ELF-1 (cell line): ENCODE data around the gene MISP.
A peak's percentile ranks its signal among the peaks of the same experiment; 100 is the strongest.
"Not testable (repeated sequence)": the region's sequence is repeated elsewhere in the genome, so short reads cannot be mapped to it uniquely, and the experiment has no call there.

Experiments used
- DNase-seq: peaks from one replicate; pipeline ENCODE4 v3.0.0-alpha.2; 2016; ENCODE audit warnings: low read depth, low spot score

The MISP gene, protein sequence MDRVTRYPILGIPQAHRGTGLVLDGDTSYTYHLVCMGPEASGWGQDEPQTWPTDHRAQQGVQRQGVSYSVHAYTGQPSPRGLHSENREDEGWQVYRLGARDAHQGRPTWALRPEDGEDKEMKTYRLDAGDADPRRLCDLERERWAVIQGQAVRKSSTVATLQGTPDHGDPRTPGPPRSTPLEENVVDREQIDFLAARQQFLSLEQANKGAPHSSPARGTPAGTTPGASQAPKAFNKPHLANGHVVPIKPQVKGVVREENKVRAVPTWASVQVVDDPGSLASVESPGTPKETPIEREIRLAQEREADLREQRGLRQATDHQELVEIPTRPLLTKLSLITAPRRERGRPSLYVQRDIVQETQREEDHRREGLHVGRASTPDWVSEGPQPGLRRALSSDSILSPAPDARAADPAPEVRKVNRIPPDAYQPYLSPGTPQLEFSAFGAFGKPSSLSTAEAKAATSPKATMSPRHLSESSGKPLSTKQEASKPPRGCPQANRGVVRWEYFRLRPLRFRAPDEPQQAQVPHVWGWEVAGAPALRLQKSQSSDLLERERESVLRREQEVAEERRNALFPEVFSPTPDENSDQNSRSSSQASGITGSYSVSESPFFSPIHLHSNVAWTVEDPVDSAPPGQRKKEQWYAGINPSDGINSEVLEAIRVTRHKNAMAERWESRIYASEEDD

DNA sequence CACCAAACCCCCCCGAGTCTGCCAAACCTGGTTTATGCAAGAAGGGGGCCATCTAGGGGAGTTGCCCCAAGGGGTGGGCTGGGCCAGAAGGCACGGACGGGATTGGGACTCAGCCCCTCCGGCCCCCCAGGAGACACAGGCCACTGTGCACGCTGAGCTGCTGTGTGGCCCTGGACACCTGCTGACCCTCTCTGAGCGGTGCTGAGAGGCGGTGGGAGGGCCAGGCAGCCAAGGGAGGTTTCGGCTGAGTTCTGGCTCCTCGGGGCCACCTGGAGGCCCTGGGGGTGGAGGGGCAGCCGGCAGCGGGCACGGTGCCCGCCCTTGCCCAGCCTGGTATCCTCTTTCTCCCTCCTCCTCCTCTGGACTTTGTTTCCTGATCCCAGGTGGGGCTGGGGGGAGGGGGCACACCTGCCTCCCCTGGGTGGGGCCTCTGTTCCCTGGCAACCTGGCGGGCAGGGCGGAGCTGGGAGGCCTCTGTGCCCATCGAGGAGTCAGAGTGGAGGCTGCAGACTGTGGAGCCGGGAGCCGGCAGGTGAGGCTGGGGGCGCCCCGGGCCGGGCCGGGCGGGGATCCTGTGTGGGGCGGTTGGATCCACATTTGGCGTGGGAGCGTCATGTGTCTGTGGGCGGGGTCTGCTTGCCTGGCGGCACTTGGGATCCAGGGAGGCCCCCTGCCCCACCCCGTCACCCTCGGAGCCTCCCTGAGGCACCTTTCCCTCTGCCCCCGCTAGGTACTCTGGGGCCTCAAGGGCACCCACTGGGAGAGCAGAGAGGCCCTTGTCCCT is at the start of gene MISP:
Gene MISP, plus strand, starts transcription at position 473 of the 784 bp plus-strand sequence. CDS start 5,835 bp downstream, outside the sequence.
- no peak for DNase-seq

- not testable (repeated sequence) for DNase-seq
Measured at GRCh38 chr19:702847-703246, 48.1 kb upstream of the MISP start.

GRCh38 chr19:703329-703650 is 47.6 kb upstream of the MISP start:
- DNase-seq: no peak

GRCh38 chr19:703651-704446 is 47.1 kb upstream of the MISP start:
- DNase-seq: peak; percentile 79

DNA sequence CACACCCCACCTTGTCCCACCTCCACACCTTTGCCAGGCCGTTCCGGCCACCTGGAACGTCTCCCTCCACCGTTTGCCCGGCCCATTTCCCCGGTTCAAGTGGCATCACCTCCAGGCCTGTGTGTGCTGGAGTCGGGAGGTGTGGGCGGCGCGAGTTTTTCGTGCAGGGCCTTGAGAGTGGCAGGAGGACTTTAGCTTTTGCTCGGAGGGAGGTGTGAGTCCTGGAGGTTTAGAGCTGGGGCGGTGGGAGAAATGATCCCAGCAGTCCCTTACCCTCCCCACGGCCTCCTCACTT is 46.5 kb upstream of the MISP start:
- DNase-seq: no peak

- DNase-seq: peak; percentile 41
Measured at GRCh38 chr19:708154-709143, 42.5 kb upstream of the MISP start, which contains the start of gene PALM. TSS of gene PALM (plus strand) at chr19:708935. CDS start at chr19:709147, 212 bp downstream.

GRCh38 chr19:709196-709964 is 41.5 kb upstream of the MISP start:
- no peak for DNase-seq

DNA sequence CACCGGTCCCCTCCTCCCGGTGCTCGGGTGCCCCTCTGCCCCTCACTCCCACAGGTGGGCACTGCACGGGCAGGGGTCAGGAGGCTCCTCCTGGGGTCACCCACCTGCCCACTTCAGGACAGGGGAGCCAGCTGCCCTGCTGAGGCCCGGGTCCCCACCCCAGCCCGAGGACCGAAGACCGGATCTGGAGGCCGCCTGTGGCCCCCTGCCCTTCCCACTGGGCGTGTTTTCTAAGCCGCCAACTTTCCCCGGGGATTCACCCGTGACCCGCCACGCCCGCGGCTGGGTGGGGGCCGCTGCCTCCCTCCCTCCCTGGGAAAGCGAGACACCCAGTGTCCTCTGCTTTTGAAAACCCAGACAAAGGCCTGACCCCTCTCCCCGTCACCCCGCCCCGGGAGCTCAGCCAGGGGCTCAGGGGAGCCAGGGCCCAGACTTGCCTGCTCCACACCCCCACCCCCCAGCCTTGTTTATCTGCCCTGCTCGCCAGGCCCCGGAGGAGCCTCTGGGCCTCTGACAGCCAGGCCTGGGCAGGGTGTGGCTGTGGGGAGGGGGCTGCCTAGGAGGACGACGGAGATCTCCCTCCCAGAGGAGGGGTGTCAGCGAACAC is 40.8 kb upstream of the MISP start:
- DNase-seq: no peak

GRCh38 chr19:710767-711166 is 40.1 kb upstream of the MISP start:
- DNase-seq: no peak

DNA sequence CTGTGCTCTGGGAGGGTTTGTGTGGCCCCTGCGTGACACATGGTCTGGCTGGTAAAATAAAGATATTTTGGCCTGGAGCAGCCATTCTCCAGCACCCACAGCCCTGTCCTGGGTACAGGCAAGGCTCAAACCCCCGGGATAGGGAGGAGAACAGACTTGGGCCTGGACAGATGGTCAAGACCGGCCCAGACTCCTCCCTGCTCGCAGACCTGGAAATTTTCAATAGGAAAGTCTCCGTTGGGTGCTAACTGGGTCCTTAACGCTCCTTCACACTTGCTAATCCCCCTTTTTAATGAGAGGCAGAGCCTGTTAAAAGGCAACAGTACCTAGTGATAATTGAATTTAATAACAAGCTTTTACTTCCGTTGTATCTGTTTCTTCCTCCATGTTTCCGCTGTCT is 39.7 kb upstream of the MISP start:
- DNase-seq: no peak

GRCh38 chr19:715347-715746 is 35.6 kb upstream of the MISP start:
- DNase-seq: no peak

GRCh38 chr19:718251-718951 is 32.5 kb upstream of the MISP start:
- DNase-seq: peak; percentile 41

GRCh38 chr19:718991-719512 is 31.9 kb upstream of the MISP start:
- no peak for DNase-seq

GRCh38 chr19:719636-720344 is 31.1 kb upstream of the MISP start:
- DNase-seq: no peak

GRCh38 chr19:720345-721160 is 30.4 kb upstream of the MISP start:
- DNase-seq: no peak

GRCh38 chr19:722553-723101 is 28.3 kb upstream of the MISP start:
- no peak for DNase-seq

- DNase-seq: no peak
Measured at GRCh38 chr19:723247-723646, 27.7 kb upstream of the MISP start.
